ENCODE data around the gene SNX12. TPM values are rescaled to one million over a fixed set of nuclear protein-coding genes. Genes with fewer than 3 reads are reported as not detected.

Gene SNX12
- total and polyA plus RNA-seq, 4 donors, result 4.5 to 21.7 (median 15.8) TPM

DNA sequence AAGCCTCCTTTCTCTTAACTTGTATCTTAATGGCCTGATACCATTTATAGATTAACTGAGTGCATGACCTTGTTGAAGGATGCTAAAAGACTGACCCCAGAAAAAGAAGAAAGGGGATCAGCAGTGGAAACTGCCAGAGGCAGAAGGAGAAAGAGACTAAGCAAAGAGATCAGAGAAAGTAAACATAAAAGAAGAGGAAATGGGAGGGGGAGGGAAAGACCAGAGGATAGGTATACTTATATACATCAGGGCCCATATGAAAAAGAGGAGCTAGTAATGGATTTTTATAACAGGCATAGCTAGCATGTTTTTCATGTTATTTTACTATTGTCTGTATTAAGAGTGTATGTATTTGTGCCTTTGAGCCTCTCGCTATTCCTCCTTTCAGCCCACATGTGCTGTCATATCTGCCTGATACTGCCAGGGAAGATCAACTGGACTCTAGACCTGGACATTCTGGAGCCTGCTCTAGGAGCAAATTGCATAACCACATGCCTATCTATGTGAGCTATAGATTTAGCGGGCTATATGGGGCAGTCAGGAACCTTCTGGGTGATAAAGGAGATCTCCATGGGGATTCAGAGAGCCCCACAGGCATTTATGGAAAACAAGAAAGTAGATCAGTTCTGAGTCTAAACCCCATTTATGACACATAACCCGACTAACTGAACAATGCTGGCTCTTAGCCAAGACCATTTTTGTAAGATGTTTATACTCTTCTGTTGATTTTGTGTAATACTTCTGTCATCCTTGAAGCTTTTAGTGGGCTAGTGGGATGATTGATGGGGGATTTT is 13.4 kb upstream of the SNX12 start:
- WGBS, result 39% methylated on average over 3 of the region's 3 CpGs

GRCh38 chrX:71070531-71070930 is 2.4 kb upstream of the SNX12 start:
- Histone ChIP-seq H3K9ac (ENCODE audit: low read depth in 1 of 2, low read length in 2 of 2) (no peak overlapping the region), H3K4me1 (ENCODE audit: control insufficient read depth in 4 of 4, insufficient read depth in 4 of 4, low read length in 3 of 4) (peaks cover 0 to 15% (median 4%) of the 10 kb centered on the region in 4 donors), H3K27ac (ENCODE audit: low read depth in 1 of 2, low read length in 2 of 2) (no peak overlapping the region), H3K36me3 (ENCODE audit: control insufficient read depth in 4 of 4, insufficient read depth in 3 of 4, low read depth in 1 of 4, low read length in 3 of 4) (no peaks in the 10 kb centered on the region), H3K9me3 (ENCODE audit: control insufficient read depth in 4 of 4, low read length in 3 of 4) (no peaks in the 10 kb centered on the region), H3K27me3 (ENCODE audit: control insufficient read depth in 4 of 4, insufficient read depth in 4 of 4, low read length in 3 of 4) (peaks cover 0 to 3% (median 0%) of the 10 kb centered on the region in 4 donors), H3K4me3 (ENCODE audit: low read depth in 1 of 3, low read length in 3 of 3) (no peak overlapping the region)
- TF ChIP-seq RXRA (IDR thresholded peaks at IDR 0.05), result no peak
- no peak for TF ChIP-seq EGR1 (IDR thresholded peaks at IDR 0.05; ENCODE audit: low read depth in 2 of 2)
- no peak for TF ChIP-seq HNF4G (IDR thresholded peaks at IDR 0.05)
- TF ChIP-seq SP1 (IDR thresholded peaks at IDR 0.05), result no peak
- TF ChIP-seq FOXA1 (IDR thresholded peaks at IDR 0.05), result no peak
- TF ChIP-seq RAD21 (IDR thresholded peaks at IDR 0.05), result no peak
- no peak for TF ChIP-seq JUND (IDR thresholded peaks at IDR 0.05)
- TF ChIP-seq, protein P1, sequence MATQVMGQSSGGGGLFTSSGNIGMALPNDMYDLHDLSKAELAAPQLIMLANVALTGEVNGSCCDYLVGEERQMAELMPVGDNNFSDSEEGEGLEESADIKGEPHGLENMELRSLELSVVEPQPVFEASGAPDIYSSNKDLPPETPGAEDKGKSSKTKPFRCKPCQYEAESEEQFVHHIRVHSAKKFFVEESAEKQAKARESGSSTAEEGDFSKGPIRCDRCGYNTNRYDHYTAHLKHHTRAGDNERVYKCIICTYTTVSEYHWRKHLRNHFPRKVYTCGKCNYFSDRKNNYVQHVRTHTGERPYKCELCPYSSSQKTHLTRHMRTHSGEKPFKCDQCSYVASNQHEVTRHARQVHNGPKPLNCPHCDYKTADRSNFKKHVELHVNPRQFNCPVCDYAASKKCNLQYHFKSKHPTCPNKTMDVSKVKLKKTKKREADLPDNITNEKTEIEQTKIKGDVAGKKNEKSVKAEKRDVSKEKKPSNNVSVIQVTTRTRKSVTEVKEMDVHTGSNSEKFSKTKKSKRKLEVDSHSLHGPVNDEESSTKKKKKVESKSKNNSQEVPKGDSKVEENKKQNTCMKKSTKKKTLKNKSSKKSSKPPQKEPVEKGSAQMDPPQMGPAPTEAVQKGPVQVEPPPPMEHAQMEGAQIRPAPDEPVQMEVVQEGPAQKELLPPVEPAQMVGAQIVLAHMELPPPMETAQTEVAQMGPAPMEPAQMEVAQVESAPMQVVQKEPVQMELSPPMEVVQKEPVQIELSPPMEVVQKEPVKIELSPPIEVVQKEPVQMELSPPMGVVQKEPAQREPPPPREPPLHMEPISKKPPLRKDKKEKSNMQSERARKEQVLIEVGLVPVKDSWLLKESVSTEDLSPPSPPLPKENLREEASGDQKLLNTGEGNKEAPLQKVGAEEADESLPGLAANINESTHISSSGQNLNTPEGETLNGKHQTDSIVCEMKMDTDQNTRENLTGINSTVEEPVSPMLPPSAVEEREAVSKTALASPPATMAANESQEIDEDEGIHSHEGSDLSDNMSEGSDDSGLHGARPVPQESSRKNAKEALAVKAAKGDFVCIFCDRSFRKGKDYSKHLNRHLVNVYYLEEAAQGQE (IDR thresholded peaks at IDR 0.05), result no peak
- no peak for TF ChIP-seq FOXA2 (IDR thresholded peaks at IDR 0.05)
- no peak for TF ChIP-seq ATF3 (IDR thresholded peaks at IDR 0.05)
- no peak for TF ChIP-seq MAX (IDR thresholded peaks at IDR 0.05)
- TF ChIP-seq HNF4A (conservative IDR thresholded peaks at IDR 0.05), result no peak
- TF ChIP-seq TAF1 (conservative IDR thresholded peaks at IDR 0.05), result no peak
- TF ChIP-seq NR2F2 (IDR thresholded peaks at IDR 0.05), result no peak
- no peak for TF ChIP-seq GABPA (IDR thresholded peaks at IDR 0.05 in 1 of 2, conservative IDR thresholded peaks at IDR 0.05 in 1 of 2)
- no peak for TF ChIP-seq YY1 (IDR thresholded peaks at IDR 0.05)
- TF ChIP-seq, protein P2, sequence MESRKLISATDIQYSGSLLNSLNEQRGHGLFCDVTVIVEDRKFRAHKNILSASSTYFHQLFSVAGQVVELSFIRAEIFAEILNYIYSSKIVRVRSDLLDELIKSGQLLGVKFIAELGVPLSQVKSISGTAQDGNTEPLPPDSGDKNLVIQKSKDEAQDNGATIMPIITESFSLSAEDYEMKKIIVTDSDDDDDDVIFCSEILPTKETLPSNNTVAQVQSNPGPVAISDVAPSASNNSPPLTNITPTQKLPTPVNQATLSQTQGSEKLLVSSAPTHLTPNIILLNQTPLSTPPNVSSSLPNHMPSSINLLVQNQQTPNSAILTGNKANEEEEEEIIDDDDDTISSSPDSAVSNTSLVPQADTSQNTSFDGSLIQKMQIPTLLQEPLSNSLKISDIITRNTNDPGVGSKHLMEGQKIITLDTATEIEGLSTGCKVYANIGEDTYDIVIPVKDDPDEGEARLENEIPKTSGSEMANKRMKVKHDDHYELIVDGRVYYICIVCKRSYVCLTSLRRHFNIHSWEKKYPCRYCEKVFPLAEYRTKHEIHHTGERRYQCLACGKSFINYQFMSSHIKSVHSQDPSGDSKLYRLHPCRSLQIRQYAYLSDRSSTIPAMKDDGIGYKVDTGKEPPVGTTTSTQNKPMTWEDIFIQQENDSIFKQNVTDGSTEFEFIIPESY (IDR thresholded peaks at IDR 0.05), result no peak
- TF ChIP-seq CTCF (IDR thresholded peaks at IDR 0.05; ENCODE audit: low read depth, low read length, missing input control), result no peak
- DNase-seq (ENCODE audit: low spot score), result no peak
- WGBS, result 77% methylated on average over 5 of the region's 5 CpGs

More for the DNA sequence above, 13.4 kb upstream of the SNX12 start:
- no peak overlapping the region for H3K27ac ChIP-seq (ENCODE audit: low read depth in 1 of 2, low read length in 2 of 2)
- TF ChIP-seq YY1 (IDR thresholded peaks at IDR 0.05), result no peak
- TF ChIP-seq HNF4G (IDR thresholded peaks at IDR 0.05), result peak; percentile 25
- TF ChIP-seq HNF4A (conservative IDR thresholded peaks at IDR 0.05), result peak; percentile 71 to 86
- TF ChIP-seq MAX (IDR thresholded peaks at IDR 0.05), result no peak
- peak; percentile 42 for TF ChIP-seq SP1 (IDR thresholded peaks at IDR 0.05)
- no peak for DNase-seq (ENCODE audit: low spot score)
- H3K4me3 ChIP-seq (ENCODE audit: low read depth in 1 of 3, low read length in 3 of 3), result no peak overlapping the region
- H3K9me3 ChIP-seq (ENCODE audit: control insufficient read depth in 4 of 4, low read length in 3 of 4), result no peaks in the 10 kb centered on the region
- no peaks in the 10 kb centered on the region for H3K36me3 ChIP-seq (ENCODE audit: control insufficient read depth in 4 of 4, insufficient read depth in 3 of 4, low read depth in 1 of 4, low read length in 3 of 4)
- H3K9ac ChIP-seq (ENCODE audit: low read depth in 1 of 2, low read length in 2 of 2), result no peak overlapping the region
- no peaks in the 10 kb centered on the region for H3K4me1 ChIP-seq (ENCODE audit: control insufficient read depth in 4 of 4, insufficient read depth in 4 of 4, low read length in 3 of 4)
- H3K27me3 ChIP-seq (ENCODE audit: control insufficient read depth in 4 of 4, insufficient read depth in 4 of 4, low read length in 3 of 4), result no peaks in the 10 kb centered on the region

Measured in liver (tissue), 9 donors.